GM23248 (cell line): Measurements from ENCODE around the gene IGFBP3. TPM values are rescaled to one million over a fixed set of nuclear protein-coding genes. Genes with fewer than 3 reads are reported as not detected.

ENCODE experiments used
- DNase-seq: peaks from one replicate; pipeline ENCODE4 v3.0.0-alpha.2; 2015
- H2AFZ ChIP-seq: fragments of 200-600 bp; sonication (generic); 2 replicates; pipeline ENCODE4 v1.6.1; 2016; ENCODE audit warnings: antibody characterized with exemption
- H3F3A ChIP-seq: fragments of 200-600 bp; sonication (generic); 2 replicates; pipeline ENCODE4 v1.6.1; 2016; ENCODE audit warnings: mild to moderate bottlenecking, antibody characterized with exemption, mixed run types; ENCODE audit not compliant: insufficient read depth
- H3K27ac ChIP-seq: fragments of 200-600 bp; sonication (generic); 2 replicates; pipeline ENCODE4 v1.5.1; 2016; ENCODE audit warnings: mild to moderate bottlenecking
- H3K27me3 ChIP-seq: fragments of 200-600 bp; sonication (generic); replicated peaks from 2 replicates; pipeline ENCODE4 v1.6.1; 2016; ENCODE audit warnings: mild to moderate bottlenecking; ENCODE audit not compliant: insufficient read depth
- H3K36me3 ChIP-seq: fragments of 200-600 bp; sonication (generic); 2 replicates; pipeline ENCODE4 v1.6.1; 2016; ENCODE audit warnings: low read depth, mild to moderate bottlenecking
- H3K4me1 ChIP-seq: fragments of 200-600 bp; sonication (generic); 2 replicates; pipeline ENCODE4 v1.6.1; 2016; ENCODE audit warnings: mild to moderate bottlenecking; ENCODE audit not compliant: insufficient read depth
- H3K4me2 ChIP-seq: fragments of 200-600 bp; sonication (generic); one replicate; pipeline ENCODE4 v1.6.1; 2016; ENCODE audit warnings: mild to moderate bottlenecking; ENCODE audit not compliant: unreplicated experiment
- H3K4me3 ChIP-seq: fragments of 200-600 bp; sonication (generic); 2 replicates; pipeline ENCODE4 v1.5.1; 2016; ENCODE audit warnings: mild to moderate bottlenecking
- H3K79me2 ChIP-seq: fragments of 200-600 bp; sonication (generic); 2 replicates; pipeline ENCODE4 v1.6.1; 2016; ENCODE audit warnings: mild to moderate bottlenecking; ENCODE audit not compliant: insufficient read depth
- H3K9ac ChIP-seq: fragments of 200-600 bp; sonication (generic); 2 replicates; pipeline ENCODE4 v1.6.1; 2016; ENCODE audit warnings: mild to moderate bottlenecking
- H3K9me2 ChIP-seq: fragments of 200-600 bp; sonication (generic); 2 replicates; pipeline ENCODE4 v1.6.1; 2016; ENCODE audit warnings: mixed run types, mild to moderate bottlenecking, moderate library complexity; ENCODE audit not compliant: insufficient read depth
- H3K9me3 ChIP-seq: fragments of 200-600 bp; sonication (generic); one replicate; pipeline ENCODE4 v1.6.1; 2017; ENCODE audit warnings: low read depth
- H4K20me1 ChIP-seq: fragments of 200-600 bp; sonication (generic); 2 replicates; pipeline ENCODE4 v1.6.0; 2016; ENCODE audit not compliant: insufficient read depth
- EZH2 ChIP-seq: fragments of 200-600 bp; sonication (generic); IDR thresholded peaks from 2 replicates; pipeline ENCODE4 v1.6.1; 2018; ENCODE audit warnings: antibody characterized with exemption, mild to moderate bottlenecking; ENCODE audit not compliant: insufficient read depth, poor library complexity, severe bottlenecking
- EZH2phosphoT487 ChIP-seq: fragments of 200-600 bp; sonication (generic); IDR thresholded peaks from 2 replicates; pipeline ENCODE4 v1.6.1; 2018; ENCODE audit warnings: antibody characterized with exemption, moderate library complexity, mild to moderate bottlenecking, low read depth; ENCODE audit not compliant: insufficient read depth
- WGBS, 2 experiments: methylation state at CpG; one replicate each; pipeline ENCODE4 v1.1.6; 2015 to 2017; ENCODE audit warnings: low lambda C conversion rate in 2 of 2, low coverage in 1 of 2; ENCODE audit errors: missing lambda C conversion rate in 2 of 2; 5-methylcytosine and 5-hydroxymethylcytosine counted together
- in situ Hi-C: fragments of 300-500 bp; cut with MboI; formaldehyde crosslinking; loops from 2 replicates; pipeline ENCODE4 v1.15.0; 2020
- polyA plus RNA-seq: library from polyadenylated mRNA; unstranded; fragments of >200 nt; fragmentation: Nextera tagmentation; extraction: Ambion mirVana; gene quantifications from 2 replicates; pipeline ENCODE4 v1.2.1, GENCODE V29; 2016
- total RNA-seq: library from RNA; depleted of rRNA; stranded (reverse); fragments of >200 nt; shearing (Covaris generic); gene quantifications from 2 replicates; pipeline ENCODE4 v1.2.3, GENCODE V29; 2014

Gene IGFBP3
- total and polyA plus RNA-seq, 2 experiments from 2014 or later: 17,437 to 29,310 TPM

GRCh38 chr7:45892407-45893035, 28.6 kb downstream of the IGFBP3 start:
- DNase-seq: no peak
- no peak overlapping the region for H3K9ac ChIP-seq
- no peak overlapping the region for H3K4me3 ChIP-seq
- H3K9me3 ChIP-seq: no peaks in the 10 kb centered on the region
- no peaks in the 10 kb centered on the region for H3K79me2 ChIP-seq
- no peak for TF ChIP-seq EZH2phosphoT487
- H3K4me2 ChIP-seq: no peak overlapping the region
- H3K4me1 ChIP-seq: peaks cover 8% of the 10 kb centered on the region
- 0 out of 2 replicates have a peak, but pooled peaks cover 8% of the 10 kb centered on the region for H3F3A ChIP-seq
- H2AFZ ChIP-seq: no peak overlapping the region
- 76 to 86% methylated on average over 6 of the region's 6 CpGs for WGBS, 2 experiments
- H3K9me2 ChIP-seq: no peaks in the 10 kb centered on the region
- H3K27ac ChIP-seq: no peak overlapping the region
- in situ Hi-C loops: loop anchor here (25.0 kb wide), 1 partner anchor 1920 kb away; no protein-coding TSS in a partner anchor
- H4K20me1 ChIP-seq: no peaks in the 10 kb centered on the region
- no peaks in the 10 kb centered on the region for H3K36me3 ChIP-seq
- no peaks in the 10 kb centered on the region for H3K27me3 ChIP-seq

GRCh38 chr7:45891462-45892402, 29.3 kb downstream of the IGFBP3 start:
- no peak for DNase-seq
- Histone ChIP-seq H3K4me1 (peaks cover 6% of the 10 kb centered on the region), H3K9me2 (no peaks in the 10 kb centered on the region), H3K9me3 (no peaks in the 10 kb centered on the region), H2AFZ (no peak overlapping the region), H3K27ac (no peak overlapping the region), H3K4me2 (peak overlapping the region; percentile 10), H3K4me3 (no peak overlapping the region), H4K20me1 (no peaks in the 10 kb centered on the region), H3K9ac (no peak overlapping the region), H3K27me3 (no peaks in the 10 kb centered on the region), H3K79me2 (no peaks in the 10 kb centered on the region), H3K36me3 (no peaks in the 10 kb centered on the region), H3F3A (0 out of 2 replicates have a peak, but pooled peaks cover 8% of the 10 kb centered on the region)
- 77% methylated on average over 10 of the region's 10 CpGs for WGBS, 2 experiments
- in situ Hi-C loops: loop anchor here (25.0 kb wide), 1 partner anchor 1921 kb away; no protein-coding TSS in a partner anchor
- TF ChIP-seq EZH2: no peak
- no peak for TF ChIP-seq EZH2phosphoT487

GRCh38 chr7:45890902-45891461, 30.1 kb downstream of the IGFBP3 start:
- H3K4me3 ChIP-seq: no peak overlapping the region
- in situ Hi-C loops: loop anchor here (25.0 kb wide), 1 partner anchor 1921 kb away; no protein-coding TSS in a partner anchor
- no peaks in the 10 kb centered on the region for H3K9me2 ChIP-seq
- H3K4me2 ChIP-seq: peak overlapping the region; percentile 10
- H3K27ac ChIP-seq: no peak overlapping the region
- no peaks in the 10 kb centered on the region for H3K9me3 ChIP-seq
- H3K4me1 ChIP-seq: 0 out of 2 replicates have a peak, but pooled peaks cover 2% of the 10 kb centered on the region
- H2AFZ ChIP-seq: no peak overlapping the region
- DNase-seq: peak; percentile 63
- no peaks in the 10 kb centered on the region for H3K36me3 ChIP-seq
- 0 out of 2 replicates have a peak, but pooled peaks cover 9% of the 10 kb centered on the region for H3F3A ChIP-seq
- TF ChIP-seq EZH2phosphoT487: no peak
- no peak for TF ChIP-seq EZH2
- H3K79me2 ChIP-seq: no peaks in the 10 kb centered on the region
- H4K20me1 ChIP-seq: no peaks in the 10 kb centered on the region
- no peaks in the 10 kb centered on the region for H3K27me3 ChIP-seq
- 21 to 25% methylated on average over 6 of the region's 6 CpGs for WGBS, 2 experiments
- H3K9ac ChIP-seq: no peak overlapping the region

- no peak overlapping the region for H3K4me2 ChIP-seq
- H3K4me3 ChIP-seq: no peak overlapping the region
- no peaks in the 10 kb centered on the region for H3K9me2 ChIP-seq
- H3K36me3 ChIP-seq: no peaks in the 10 kb centered on the region
- no peaks in the 10 kb centered on the region for H4K20me1 ChIP-seq
- no peaks in the 10 kb centered on the region for H3K27me3 ChIP-seq
- H3K9ac ChIP-seq: no peak overlapping the region
- in situ Hi-C loops: loop anchor here (25.0 kb wide), 1 partner anchor 1922 kb away; no protein-coding TSS in a partner anchor
- H3K27ac ChIP-seq: no peak overlapping the region
- H3K4me1 ChIP-seq: peaks cover 8% of the 10 kb centered on the region; the same call in 1 of the 2 replicates
- no peak overlapping the region for H2AFZ ChIP-seq
- no peaks in the 10 kb centered on the region for H3K79me2 ChIP-seq
- H3F3A ChIP-seq: peaks cover 14% of the 10 kb centered on the region; the same call in 1 of the 2 replicates
- DNase-seq: no peak
- H3K9me3 ChIP-seq: no peaks in the 10 kb centered on the region
- no peak for TF ChIP-seq EZH2phosphoT487
- no peak for TF ChIP-seq EZH2
- WGBS, 2 experiments: 86 to 88% methylated on average over 8 of the region's 8 CpGs
These were observed 30.8 kb downstream of the IGFBP3 start for GRCh38 chr7:45890125-45890901.
